Stimulated activated CD4-positive, alpha-beta T cell treated with anti-CD3 and anti-CD28 coated beads, Interleukin-12 subunit alpha, Interleukin-12 subunit beta, amount 100 ng/mL, for 48 hours (primary cell): ENCODE results near the gene GNAQ.

Source experiments
- DNase-seq, 3 donors: peaks; one replicate each; pipeline ENCODE4 v3.0.0-alpha.2; 2020; ENCODE audit warnings: low read depth in 2 of 3, low spot score in 1 of 3

The GNAQ gene

DNA sequence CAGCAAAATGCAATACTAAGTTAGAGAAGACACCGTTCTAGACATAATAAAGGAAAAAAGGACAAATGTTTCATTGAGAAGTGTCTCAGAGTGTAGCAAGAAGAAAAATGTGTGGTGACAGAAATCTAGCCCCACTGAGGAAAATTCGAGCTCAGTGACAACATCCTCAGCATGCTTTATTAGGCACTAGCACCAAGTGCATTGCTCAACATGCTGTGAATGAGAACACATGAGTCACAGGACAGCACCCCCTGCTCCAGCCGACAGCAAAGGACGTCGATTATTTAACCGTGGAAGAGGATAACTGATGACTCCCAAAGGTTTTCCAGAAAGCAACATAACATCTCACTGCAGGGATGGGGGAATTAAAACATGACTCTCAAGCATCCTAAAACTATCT is 182.7 kb downstream of the GNAQ start:
- DNase-seq: no peak

DNA sequence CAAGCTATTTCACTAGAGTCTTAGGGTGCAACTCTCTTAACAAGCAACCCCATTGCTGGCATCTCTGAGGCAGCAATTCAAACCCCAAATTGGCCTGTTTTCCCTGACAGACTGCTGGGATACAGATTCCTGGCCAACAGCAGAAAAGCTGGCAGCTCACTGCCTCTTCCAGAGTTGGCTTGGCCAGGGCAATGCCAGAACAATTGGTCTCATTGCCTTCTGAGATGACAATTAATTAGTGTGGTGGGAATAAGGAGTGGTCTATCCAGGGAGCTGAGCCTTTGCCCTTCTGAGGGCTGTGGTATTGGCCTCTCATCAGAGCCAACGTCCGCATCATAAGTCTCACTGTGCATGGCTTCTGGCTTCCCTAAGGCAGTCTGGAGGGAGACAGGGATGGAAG is 183.2 kb downstream of the GNAQ start:
- DNase-seq: no peak

DNA sequence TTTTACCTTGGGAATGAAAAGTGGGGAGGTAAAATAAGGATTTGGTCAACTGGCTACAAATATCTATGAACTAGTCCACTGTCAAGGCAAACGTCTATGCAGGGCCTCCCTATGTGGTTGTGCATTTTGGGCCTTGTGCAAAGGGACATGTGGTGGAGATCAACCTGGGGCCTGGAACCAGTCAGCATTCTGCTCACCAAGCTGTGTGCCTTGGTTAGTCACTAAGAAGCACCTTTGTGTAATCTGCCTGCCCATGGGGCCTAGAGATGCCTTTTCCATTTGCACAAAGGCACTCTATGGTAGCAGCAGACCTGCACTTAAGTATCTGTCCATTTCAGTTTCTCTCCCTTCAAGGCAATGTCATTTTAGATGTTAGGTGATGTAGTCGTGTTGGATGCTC is 184.0 kb downstream of the GNAQ start:
- no peak for DNase-seq

DNA sequence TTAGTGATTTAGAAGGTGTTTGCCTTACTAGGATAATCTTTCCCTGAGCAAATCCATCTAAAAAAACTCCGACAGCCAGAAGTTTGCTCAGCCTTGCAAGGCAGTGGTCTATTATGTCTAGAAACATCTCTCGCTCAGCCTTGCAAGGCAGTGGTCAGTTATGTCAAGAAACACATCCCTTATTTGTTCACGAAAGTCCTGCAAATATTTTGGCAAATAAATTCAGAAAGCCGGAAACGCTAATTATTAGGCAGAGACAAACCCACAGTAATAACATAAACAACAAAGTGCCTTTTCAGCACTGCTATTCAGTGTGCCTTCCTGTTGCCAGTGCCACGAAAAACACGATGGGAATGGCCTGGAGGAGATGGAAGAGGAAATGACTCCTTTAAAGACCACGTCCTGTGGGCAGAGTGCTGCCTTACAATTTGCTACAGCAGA is 184.5 kb downstream of the GNAQ start:
- no peak for DNase-seq

DNA sequence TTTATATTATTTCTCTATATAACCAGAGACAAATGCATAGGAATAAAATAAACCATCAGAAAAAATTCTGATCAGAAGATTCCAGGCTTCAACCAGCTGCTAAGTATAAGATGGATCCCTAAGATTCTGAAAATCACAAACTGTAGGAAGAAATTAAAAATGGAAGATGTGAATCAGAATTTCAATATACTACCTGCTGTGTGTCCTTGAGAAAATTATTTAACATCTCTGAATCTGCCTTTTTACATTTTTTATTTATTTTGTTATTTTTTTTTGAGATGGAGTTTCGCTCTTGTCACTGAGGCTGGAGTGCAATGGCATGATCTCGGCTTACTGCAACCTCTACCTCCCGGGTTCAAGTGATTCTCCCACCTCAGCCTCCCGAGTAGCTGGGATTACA is 187.2 kb downstream of the GNAQ start:
- DNase-seq: no peak

DNA sequence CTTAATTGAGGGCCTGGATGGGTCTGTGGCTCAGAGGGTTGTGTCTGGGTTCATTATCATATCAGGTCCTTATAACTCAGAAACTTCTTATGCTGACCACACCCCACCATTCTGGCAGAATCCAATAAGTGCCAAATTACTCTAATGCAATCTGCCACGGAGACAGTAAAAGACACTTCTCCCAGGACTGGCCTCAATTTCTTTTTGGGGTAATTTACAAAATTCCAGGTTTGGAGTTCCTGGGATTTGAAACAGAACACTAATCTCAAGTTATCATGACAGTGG is 187.8 kb downstream of the GNAQ start:
- no peak for DNase-seq

DNA sequence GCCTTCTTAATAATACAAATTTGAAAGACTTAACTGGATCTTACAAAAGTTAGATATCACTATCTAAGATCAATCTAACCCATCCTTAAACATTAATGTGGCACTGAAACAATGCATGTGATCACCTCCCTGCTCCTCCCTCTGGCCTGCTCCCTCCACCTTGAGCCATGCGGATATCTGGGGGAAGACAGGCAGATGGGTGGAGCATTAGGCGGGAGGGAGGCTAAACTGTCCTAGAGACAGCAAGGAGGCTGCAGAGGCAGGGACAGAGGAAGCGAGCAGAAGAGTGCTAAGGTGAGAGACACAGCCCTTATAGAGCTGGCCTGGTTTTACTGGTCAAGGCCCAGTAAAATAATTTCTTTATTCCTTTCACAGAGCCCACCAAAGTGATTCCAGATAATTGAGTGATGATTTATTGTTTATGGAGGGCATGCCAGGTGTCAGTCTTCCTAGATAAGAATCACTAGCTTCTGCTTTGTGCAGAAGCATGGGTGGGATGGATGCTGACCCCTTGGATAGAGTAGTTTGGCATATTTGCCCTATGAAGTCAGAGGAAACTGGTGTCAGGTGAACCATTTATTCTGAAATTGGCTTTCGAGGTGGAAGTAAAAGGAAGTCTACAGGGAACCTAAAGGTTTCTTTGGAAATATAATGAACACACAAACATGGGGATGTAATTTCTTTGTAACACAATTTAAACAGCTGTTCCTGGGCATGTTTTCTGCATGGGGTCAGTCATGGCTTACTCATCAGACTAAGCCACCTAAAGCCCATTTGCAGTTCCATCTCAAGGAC is 188.3 kb downstream of the GNAQ start:
- DNase-seq: no peak

DNA sequence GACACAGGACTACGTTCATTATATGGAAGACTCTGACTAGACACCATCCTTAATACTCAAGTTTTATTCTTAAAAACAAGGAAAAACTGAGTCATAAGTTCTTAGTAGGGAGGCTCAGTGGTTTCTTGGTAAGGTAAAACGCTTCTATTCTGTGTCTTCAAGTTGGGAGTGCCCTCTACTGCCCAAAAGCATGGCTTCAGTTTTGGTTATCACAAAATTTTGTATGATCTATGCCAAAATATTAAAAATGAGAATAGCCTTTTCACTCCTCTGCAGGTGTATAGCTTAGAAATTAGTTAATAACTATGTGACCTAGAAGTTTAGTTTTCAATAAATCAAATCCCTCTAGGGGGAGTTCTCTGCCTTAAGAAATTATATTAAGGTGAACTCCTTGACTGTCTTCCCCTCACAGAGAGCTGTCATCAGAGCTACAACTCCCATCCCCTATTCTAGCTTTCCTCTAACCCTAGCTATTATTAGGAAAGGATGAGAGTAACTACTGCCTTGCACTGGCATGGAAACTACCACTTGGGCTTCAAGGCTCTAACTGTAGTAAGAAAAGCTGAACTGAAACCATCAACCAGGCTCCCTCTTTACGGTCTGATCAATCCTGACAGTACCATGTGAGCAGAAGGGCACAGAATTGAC is 189.7 kb downstream of the GNAQ start:
- DNase-seq: no peak

DNA sequence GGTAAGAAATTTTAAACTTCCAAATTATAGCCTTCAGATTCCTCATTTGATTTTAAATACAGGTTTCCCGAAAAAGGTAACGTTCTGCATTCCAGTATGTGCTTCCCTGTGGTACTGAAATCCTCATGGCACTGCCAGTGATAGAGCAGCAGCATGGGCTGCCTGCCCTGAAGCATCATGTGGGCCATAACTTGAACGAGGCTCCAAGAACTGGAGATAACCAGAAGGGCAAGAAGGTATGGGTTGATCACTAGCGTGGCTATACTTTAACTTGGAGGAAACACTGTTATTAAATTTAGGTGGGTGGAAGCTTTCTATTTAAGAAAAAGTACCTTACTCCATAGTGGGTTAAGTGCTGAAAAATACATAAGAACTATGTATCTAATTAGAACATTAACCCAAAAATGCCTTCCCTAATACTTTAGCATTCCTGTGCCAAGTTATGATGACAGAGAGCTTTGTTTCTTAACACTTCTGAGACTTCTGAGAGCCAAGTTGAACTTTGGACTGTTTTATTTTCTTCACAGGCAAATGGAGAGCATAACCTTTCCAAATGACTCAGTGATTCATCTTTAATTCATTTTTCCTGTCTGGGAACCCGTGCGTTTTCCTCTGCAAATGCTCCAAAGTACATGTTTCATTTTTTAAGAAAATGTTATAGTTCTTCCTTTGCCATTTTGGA is 192.0 kb downstream of the GNAQ start:
- no peak for DNase-seq

DNA sequence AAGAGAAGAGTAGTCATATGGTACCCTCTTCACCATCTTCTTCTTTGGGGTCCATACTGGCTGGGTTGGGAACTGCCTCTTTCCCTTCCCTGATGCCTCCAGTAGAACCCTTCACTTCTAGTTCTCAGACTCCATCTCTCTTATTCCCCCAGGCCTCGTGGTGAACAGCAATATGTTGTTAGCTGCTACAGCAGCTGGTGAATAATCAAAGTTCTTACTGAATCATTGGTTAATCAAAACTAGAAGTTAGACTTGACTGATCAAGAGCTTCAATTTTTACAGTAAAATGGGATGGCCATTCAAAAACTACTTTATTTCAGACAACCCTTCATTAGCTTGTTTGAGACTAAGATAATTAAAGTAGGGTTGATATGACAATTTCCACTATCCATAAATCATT is 192.6 kb downstream of the GNAQ start:
- no peak for DNase-seq

DNA sequence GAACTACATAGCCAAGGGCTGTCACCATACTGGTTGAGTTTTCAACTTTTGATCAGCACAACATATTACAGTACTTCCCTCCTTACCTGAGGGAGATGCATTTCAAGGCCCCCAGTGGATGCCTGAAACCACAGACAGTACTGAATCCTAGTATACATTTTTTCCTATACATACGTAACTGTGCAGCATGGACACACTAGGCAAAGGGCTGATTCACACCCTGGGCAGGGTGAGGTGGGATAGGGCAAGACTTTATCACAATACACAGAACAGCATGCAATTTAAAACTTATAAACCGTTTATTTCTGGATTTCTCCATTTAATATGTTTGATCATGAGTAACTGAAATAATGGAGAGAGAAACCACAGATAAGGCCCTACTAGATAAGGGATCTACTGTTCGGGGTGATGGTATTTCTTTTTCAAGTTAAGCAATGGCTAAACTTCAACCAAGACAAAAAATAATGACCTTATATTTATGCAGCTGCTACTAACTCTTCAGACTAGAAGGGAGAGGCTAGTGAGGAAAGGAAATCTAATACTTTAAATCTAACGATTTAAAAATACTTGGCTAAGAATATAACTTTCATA is 196.6 kb downstream of the GNAQ start:
- no peak for DNase-seq

DNA sequence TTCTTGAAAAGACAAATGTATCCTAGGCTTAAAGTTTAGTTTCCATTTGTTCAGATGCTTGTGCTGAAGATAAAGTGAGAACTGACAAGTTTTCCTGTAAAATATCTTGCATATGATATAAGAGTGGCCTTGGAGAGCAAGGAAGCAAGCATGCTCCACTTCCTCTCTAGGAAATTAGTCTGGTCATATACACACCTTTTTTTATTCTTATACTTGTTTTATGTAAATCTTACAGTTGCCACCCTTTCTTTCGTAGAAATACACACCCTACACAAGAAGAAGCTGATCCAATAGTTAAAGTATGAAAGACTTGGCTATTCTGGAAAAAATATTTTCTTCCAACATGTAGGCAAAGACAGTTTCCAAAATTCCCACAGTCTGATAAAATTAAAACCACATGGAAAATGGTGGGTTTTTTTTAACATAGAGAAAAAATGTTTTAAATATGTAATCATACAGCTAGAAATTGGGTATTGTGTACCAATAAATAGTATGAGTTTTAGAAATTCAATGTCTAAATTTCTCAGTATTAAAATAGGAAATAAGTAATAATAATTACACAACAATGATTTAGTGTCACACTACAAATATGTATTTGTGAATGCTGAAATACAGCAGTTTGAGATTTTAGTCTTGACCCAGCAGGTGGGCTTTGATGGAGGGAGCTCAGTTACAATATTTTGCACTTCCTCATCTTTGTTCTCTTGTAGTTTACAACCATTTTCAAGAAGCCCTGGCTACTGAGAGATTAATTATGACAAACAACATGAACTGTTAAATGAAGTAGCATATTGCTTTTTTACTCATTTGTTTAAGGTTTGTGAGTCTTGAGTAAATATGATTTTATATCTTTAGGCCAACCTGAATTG is 197.8 kb downstream of the GNAQ start:
- no peak for DNase-seq

DNA sequence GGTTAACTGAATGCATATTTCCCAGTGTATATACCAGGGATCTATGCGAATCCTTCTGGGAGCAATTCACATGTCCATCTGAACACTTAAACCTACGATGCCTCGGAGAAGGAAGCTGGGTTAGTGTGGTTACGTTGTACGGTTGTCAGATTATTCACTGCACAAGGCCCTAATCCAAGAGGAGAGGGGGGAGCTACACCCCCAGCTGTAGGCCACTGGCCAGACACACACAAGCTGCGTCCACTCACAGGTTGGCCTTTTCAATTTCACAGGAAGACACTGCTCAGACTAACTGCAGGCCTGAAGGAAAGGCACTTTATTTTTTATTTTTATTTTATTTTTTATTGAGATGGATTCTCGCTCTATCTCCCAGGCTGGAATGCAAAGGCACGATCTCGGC is 199.0 kb downstream of the GNAQ start:
- DNase-seq: no peak

DNA sequence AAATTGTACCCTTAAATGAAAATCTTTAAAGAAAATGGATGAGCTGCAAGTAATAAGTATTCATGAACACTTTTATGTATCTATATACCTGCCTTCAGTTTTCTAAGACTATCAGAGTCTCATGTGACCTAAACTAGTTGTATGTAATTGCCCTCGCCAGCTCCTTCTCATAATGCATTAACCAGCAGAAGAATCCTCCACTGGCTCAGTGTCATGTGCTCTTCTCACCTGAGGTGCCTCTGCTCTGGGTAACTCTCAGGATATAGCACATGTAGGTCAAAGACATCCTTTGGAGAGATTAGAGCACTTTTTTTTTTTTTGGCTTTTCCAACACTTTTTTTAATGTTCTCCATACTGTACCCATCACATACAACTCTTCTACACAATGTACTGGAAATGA is 199.8 kb downstream of the GNAQ start:
- DNase-seq: no peak

DNA sequence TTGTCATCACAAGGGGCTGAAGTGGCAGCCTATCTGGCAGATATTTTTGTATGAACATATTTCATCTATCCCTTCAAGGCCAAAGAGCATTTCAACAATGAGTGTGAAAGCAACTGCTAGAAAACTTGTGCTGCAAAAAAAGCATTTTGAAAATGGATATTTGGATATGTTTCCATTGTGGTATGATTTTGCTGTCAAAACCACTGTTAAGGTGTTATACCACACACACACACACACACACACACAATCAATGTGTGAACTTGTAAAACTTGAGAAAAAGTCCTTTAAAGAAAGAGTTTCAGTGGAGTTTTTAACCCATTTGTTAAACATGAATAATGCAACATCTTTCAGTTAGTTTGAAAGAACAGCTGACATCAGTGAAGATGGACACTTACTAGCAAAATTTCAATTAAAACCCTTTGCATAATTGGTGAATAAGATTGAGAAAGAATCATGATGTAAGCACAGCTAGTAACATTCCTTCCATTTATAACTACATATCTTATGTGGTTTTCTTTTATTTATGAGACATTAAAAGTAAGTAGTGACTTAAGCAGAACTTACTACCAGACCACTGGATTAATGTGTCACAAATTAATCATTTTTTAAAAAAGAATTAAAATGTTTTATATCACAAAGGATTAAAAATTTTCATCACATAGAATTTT is 200.9 kb downstream of the GNAQ start:
- DNase-seq: no peak

DNA sequence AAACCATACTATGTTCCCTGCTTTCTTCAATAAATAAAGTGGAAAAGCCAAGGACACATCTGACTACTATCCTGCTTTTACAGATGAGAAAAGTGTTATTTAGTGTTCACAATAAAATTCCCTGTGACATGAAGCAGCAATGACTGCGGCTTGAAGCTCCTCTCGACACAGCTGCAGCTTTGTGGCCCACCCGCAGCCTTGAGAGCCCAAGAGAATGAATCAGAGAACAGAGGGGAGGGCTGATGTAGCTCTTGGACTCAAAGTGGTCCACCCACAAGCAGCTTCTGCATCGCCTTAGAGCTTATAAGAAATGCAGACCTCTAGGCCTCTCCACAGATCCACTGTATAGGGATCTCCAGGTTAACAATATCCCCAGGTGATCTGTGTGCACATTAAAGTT is 202.2 kb downstream of the GNAQ start:
- no peak for DNase-seq

DNA sequence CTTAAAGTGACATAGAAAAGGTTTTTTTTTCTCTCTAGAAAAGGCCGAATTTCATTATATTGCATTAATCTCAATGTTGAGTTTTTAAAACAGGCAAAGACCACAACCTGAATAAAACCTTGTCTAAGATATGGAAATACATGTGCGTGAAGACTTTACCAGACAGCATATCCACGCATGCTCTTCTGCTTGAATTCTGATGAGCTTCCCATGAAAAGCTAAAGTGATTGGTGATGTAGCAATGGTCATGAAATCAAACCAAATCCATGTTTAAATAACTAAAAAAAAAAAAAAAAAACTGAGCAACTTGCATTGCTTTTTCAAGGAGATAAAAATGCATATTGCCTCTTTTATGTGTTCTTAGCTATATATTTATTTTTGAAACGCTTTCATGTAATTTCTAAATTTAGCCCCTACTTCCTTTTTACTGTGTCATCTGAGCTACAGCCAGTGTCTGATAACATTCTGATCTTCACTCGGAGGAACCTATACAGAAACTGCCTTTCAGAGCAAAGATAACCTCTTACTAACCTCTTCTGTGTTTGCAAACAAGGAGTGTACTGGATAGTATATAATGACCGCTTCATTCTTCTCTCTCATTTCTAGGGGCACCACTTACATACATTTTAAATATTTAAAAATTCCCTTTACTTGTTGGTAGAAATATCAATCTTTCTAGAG is 204.4 kb downstream of the GNAQ start:
- DNase-seq: no peak

DNA sequence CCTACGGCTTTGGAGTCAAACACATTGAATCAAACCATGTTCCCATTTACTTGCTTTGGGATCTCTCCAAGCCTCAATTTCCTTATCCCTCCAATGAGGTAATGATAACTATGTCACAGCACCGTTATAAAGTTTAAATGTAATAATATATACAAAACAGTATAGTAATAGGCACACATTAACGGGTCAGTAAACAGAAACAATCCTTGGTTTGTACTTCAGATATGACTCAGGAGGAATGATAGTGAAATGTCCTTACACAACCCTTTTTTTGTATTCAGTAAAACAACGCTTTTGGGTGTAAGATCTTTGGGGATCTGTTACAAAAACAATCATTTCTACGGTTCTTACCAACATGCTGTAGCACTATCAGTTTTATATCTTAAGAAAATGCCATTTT is 205.0 kb downstream of the GNAQ start:
- no peak for DNase-seq

DNA sequence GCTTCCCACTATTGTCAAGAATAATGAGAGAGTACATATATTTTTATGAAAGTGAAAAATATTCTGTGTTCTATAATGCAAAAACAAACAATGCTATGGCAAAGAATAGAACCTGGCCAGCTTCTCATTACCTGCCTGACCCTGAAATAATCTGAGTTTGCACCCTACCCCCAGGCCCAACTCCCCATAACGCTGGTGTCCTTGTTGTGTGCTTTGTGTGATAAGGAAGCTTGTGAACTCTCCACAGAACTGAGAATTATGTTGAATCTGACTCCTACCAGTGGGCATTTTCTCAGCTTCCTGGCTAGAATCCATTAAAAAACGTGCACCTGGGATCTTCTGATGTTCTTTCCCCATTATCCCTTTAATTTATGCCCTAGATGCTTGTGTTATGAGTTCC is 205.5 kb downstream of the GNAQ start:
- no peak for DNase-seq

DNA sequence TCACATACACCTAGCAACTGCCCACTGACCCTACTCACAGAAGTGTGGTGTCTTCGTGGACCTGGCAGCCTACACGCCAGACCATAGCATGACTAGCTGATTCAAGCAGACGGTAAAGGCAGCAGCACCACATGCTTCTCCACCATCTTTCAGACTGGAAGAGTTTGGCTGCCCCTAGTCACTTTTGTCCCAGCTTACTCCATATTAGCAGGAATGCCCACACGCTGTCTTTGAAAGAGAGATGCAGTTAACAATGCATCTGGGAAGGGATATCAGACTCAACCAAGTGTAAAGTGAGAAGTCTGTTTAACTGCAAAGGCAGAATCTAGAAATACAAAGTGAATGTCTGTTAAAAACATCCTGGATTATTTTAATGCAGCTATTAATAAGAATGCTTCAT is 206.2 kb downstream of the GNAQ start:
- DNase-seq: no peak
